Neuronal stem cell (in vitro differentiated cells): Measurements from ENCODE around the gene CAMK1D.

Experiments used
- DNase-seq: peaks from one replicate; pipeline ENCODE4 v3.0.0-alpha.2; 2013; ENCODE audit warnings: low spot score
- H2AFZ ChIP-seq: one replicate; pipeline ENCODE4 v1.6.1; 2013; ENCODE audit warnings: mild to moderate bottlenecking, low read length, inconsistent platforms
- H2AK5ac ChIP-seq: 2 replicates; pipeline ENCODE4 v1.6.1; 2013; ENCODE audit warnings: low read depth, mild to moderate bottlenecking, inconsistent platforms, low read length, moderate library complexity, mixed read lengths
- H2BK120ac ChIP-seq: 2 replicates; pipeline ENCODE4 v1.6.1; 2013; ENCODE audit warnings: low read depth, mild to moderate bottlenecking, inconsistent platforms, low read length, moderate library complexity, mixed read lengths
- H2BK12ac ChIP-seq: one replicate; pipeline ENCODE4 v1.6.1; 2013; ENCODE audit warnings: low read length, inconsistent platforms
- H2BK15ac ChIP-seq: 2 replicates; pipeline ENCODE4 v1.6.1; 2013; ENCODE audit warnings: mild to moderate bottlenecking, low read length, inconsistent platforms, mixed read lengths
- H2BK5ac ChIP-seq: one replicate; pipeline ENCODE4 v1.6.1; 2013; ENCODE audit warnings: inconsistent platforms, mild to moderate bottlenecking, low read length, moderate library complexity
- H3K14ac ChIP-seq: one replicate; pipeline ENCODE4 v1.6.1; 2013; ENCODE audit warnings: low read length, inconsistent platforms
- H3K18ac ChIP-seq: 2 replicates; pipeline ENCODE4 v1.6.1; 2013; ENCODE audit warnings: low read length, inconsistent platforms
- H3K23ac ChIP-seq: 2 replicates; pipeline ENCODE4 v1.6.1; 2013; ENCODE audit warnings: low read depth, mild to moderate bottlenecking, mixed read lengths, low read length, inconsistent platforms; ENCODE audit not compliant: poor library complexity
- H3K27ac ChIP-seq: replicated peaks from 3 replicates; pipeline ENCODE4 v1.5.1; 2013; ENCODE audit warnings: low read length, inconsistent platforms
- H3K27me3 ChIP-seq, 3 experiments: 2 replicates each; pipeline ENCODE4 v1.6.1; 2013; ENCODE audit warnings: low read length in 3 of 3, mild to moderate bottlenecking in 2 of 3, inconsistent platforms in 1 of 3, low read depth in 1 of 3, mixed read lengths in 1 of 3, moderate library complexity in 1 of 3; ENCODE audit not compliant: control insufficient read depth in 3 of 3, insufficient read depth in 3 of 3
- H3K36me3 ChIP-seq, 2 donors: replicated peaks in 1 of 2; 2 replicates each; pipeline ENCODE4 v1.6.1; 2013; ENCODE audit warnings: low read length in 2 of 2; ENCODE audit not compliant: control insufficient read depth in 2 of 2, insufficient read depth in 2 of 2
- H3K4ac ChIP-seq: 2 replicates; pipeline ENCODE4 v1.6.1; 2013; ENCODE audit warnings: inconsistent platforms, mild to moderate bottlenecking, low read length, moderate library complexity
- H3K4me1 ChIP-seq, 2 donors: 1 replicate in 1 of 2; 2 replicates in 1 of 2; pipeline ENCODE4 v1.6.1; 2013; ENCODE audit warnings: low read length in 2 of 2, low read depth in 1 of 2; ENCODE audit not compliant: control insufficient read depth in 2 of 2, insufficient read depth in 1 of 2
- H3K4me2 ChIP-seq: one replicate; pipeline ENCODE4 v1.6.1; 2013; ENCODE audit warnings: mild to moderate bottlenecking, low read length, inconsistent platforms; ENCODE audit not compliant: insufficient read depth, poor library complexity, severe bottlenecking
- H3K4me3 ChIP-seq, 2 donors: 2 replicates each; pipeline ENCODE4 v1.5.1; 2013; ENCODE audit warnings: low read length in 2 of 2, mild to moderate bottlenecking in 2 of 2, inconsistent platforms in 1 of 2, moderate library complexity in 1 of 2
- H3K79me1 ChIP-seq: one replicate; pipeline ENCODE4 v1.6.1; 2013; ENCODE audit warnings: low read depth, mild to moderate bottlenecking, inconsistent platforms, low read length, moderate library complexity
- H3K9ac ChIP-seq: one replicate; pipeline ENCODE4 v1.6.1; 2013; ENCODE audit warnings: mild to moderate bottlenecking, low read depth, low read length, inconsistent platforms; ENCODE audit not compliant: poor library complexity
- H3K9me3 ChIP-seq, 2 donors: replicated peaks in 1 of 2; 2 replicates each; pipeline versions ENCODE3 to v1.6.1; 2013; ENCODE audit warnings: low read length in 2 of 2, mild to moderate bottlenecking in 2 of 2, inconsistent platforms in 1 of 2, low read depth in 1 of 2, mixed read lengths in 1 of 2, moderate library complexity in 1 of 2; ENCODE audit not compliant: control insufficient read depth in 2 of 2, insufficient read depth in 1 of 2
- H4K8ac ChIP-seq: one replicate; pipeline ENCODE4 v1.6.1; 2013; ENCODE audit warnings: low read depth, mild to moderate bottlenecking, inconsistent platforms, low read length, moderate library complexity
- H4K91ac ChIP-seq: one replicate; pipeline ENCODE4 v1.6.1; 2013; ENCODE audit warnings: low read length, low read depth, mild to moderate bottlenecking, inconsistent platforms; ENCODE audit not compliant: poor library complexity
- WGBS, 2 donors: extraction: QIAGEN DNeasy Blood & Tissue Kit; methylation state at CpG; one replicate each; pipeline ENCODE4 v1.1.7; 2013; ENCODE audit warnings: missing lambda C conversion rate in 2 of 2, mixed read lengths in 1 of 2; ENCODE audit not compliant: insufficient read length in 2 of 2, insufficient replicate concordance in 1 of 2; ENCODE audit errors: extremely low coverage in 2 of 2; 5-methylcytosine and 5-hydroxymethylcytosine counted together

The CAMK1D gene

DNA sequence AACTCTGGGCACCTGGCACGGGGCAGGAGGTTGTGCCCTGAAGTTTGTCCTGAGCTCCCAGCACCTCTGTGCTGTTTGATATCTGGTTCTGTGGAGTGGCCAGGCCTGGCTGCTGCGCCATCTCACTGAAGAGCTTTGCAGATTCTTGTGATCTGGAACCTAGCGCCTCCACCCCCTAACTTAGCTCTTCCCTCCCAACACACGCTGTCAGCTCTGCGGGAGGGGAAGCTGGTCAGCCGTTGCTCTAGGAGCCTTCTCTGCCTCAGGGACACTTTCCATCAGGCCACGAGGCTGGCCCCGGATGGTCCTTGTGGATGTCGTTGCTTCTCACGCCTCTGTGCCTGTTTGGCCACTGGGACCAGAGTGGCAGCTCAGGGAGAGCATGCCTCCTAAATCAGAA lies 438.9 kb downstream of the CAMK1D start:
- Histone ChIP-seq H3K18ac (peak overlapping the region; percentile 73), H4K8ac (no peak overlapping the region), H3K4me2 (no peak overlapping the region), H4K91ac (peak overlapping the region; percentile 23), H3K27ac (no peak overlapping the region), H3K23ac (no peak overlapping the region), H2BK12ac (no peak overlapping the region), H2BK120ac (no peak overlapping the region), H2AK5ac (no peak overlapping the region), H3K9ac (no peak overlapping the region), H3K14ac (no peak overlapping the region), H3K9me3 (peaks cover 0 to 7% of the 10 kb centered on the region in 2 donors), H2AFZ (no peak overlapping the region), H2BK5ac (no peak overlapping the region), H2BK15ac (no peak overlapping the region), H3K4me1 (peaks cover 2 to 11% of the 10 kb centered on the region in 2 donors), H3K79me1 (no peaks in the 10 kb centered on the region), H3K4me3 (no peak overlapping the region), H3K4ac (no peak overlapping the region), H3K27me3 (no peaks in the 10 kb centered on the region), H3K36me3 (no peaks in the 10 kb centered on the region)
- no CpG with 5 or more reads among the region's 10 CpGs for WGBS, 2 donors
- no peak for DNase-seq

DNA sequence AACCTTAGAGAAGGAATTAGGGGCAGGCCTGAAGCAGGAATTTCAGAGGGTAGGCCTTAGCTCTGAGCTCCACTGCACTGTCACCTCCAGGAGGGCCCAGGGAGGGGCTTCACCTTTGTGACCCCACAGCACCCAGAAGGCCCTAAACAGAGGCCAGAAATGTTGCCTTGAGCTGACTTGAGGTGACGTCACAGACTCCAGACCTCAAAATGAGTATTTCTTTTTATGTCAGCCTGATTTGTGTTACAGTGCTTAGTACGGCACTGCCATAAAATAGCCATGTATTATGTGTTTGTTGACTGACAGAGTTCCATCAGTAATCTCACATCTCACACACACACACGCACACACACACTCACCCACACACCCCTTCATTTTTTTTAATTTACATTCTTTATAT lies 440.9 kb downstream of the CAMK1D start:
- H3K36me3 ChIP-seq = no peaks in the 10 kb centered on the region
- H2BK5ac ChIP-seq = no peak overlapping the region
- H3K14ac ChIP-seq = no peak overlapping the region
- no peak overlapping the region for H2BK120ac ChIP-seq
- H3K4ac ChIP-seq = no peak overlapping the region
- H2AK5ac ChIP-seq = no peak overlapping the region
- H3K4me2 ChIP-seq = no peak overlapping the region
- no peak overlapping the region for H3K27ac ChIP-seq
- H3K23ac ChIP-seq = no peak overlapping the region
- H3K4me1 ChIP-seq = peaks cover 2 to 5% of the 10 kb centered on the region in 2 donors
- H3K9ac ChIP-seq = no peak overlapping the region
- no peak overlapping the region for H4K91ac ChIP-seq
- no peak overlapping the region for H2AFZ ChIP-seq
- no peak for DNase-seq
- no peak overlapping the region for H3K18ac ChIP-seq
- H4K8ac ChIP-seq = no peak overlapping the region
- H3K79me1 ChIP-seq = no peaks in the 10 kb centered on the region
- WGBS, 2 donors = 100% methylated on average over 1 of the region's 3 CpGs
- no peak overlapping the region for H2BK15ac ChIP-seq
- no peaks in the 10 kb centered on the region for H3K27me3 ChIP-seq
- no peak overlapping the region for H2BK12ac ChIP-seq
- peaks cover 0 to 7% of the 10 kb centered on the region in 2 donors for H3K9me3 ChIP-seq
- H3K4me3 ChIP-seq = no peak overlapping the region

DNA sequence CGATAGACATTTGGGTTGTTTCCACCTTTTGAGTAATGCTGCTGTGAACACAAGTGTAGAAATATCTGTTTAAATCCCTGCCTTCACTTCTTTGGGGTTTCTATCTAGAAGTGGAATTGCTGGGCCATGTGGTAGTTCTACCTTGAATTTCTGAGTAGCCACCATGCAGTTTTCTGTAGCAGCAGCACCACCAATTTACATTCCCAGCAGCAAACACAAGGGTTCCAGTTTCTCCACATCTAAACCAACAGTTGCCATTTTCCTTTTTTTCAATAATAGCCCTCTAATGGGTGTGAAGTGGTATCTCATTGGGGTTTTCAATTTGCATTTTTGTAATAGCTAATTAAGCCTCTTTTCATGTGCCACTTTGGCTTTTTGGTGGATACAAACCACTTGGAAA lies 442.4 kb downstream of the CAMK1D start:
- no peak overlapping the region for H2AK5ac ChIP-seq
- H2BK12ac ChIP-seq = no peak overlapping the region
- no peaks in the 10 kb centered on the region for H3K36me3 ChIP-seq
- no peak overlapping the region for H3K18ac ChIP-seq
- no peak overlapping the region for H3K27ac ChIP-seq
- H2BK5ac ChIP-seq = no peak overlapping the region
- WGBS, 2 donors = no CpG with 5 or more reads among the region's 1 CpG
- H3K79me1 ChIP-seq = no peaks in the 10 kb centered on the region
- no peaks in the 10 kb centered on the region for H3K27me3 ChIP-seq
- no peak overlapping the region for H2AFZ ChIP-seq
- no peak overlapping the region for H3K23ac ChIP-seq
- H4K8ac ChIP-seq = no peak overlapping the region
- H3K9ac ChIP-seq = no peak overlapping the region
- H2BK15ac ChIP-seq = no peak overlapping the region
- DNase-seq = no peak
- H3K4me1 ChIP-seq = peaks cover 4 to 5% of the 10 kb centered on the region in 2 donors
- no peak overlapping the region for H3K4me2 ChIP-seq
- H3K9me3 ChIP-seq = peaks cover 0 to 7% of the 10 kb centered on the region in 2 donors
- no peak overlapping the region for H3K4me3 ChIP-seq
- H3K14ac ChIP-seq = no peak overlapping the region
- H3K4ac ChIP-seq = no peak overlapping the region
- no peak overlapping the region for H2BK120ac ChIP-seq
- no peak overlapping the region for H4K91ac ChIP-seq

- no peak for DNase-seq
- Histone ChIP-seq H3K27me3 (no peaks in the 10 kb centered on the region), H3K4me1 (peaks cover 4 to 8% of the 10 kb centered on the region in 2 donors), H2BK15ac (no peak overlapping the region), H2AK5ac (no peak overlapping the region), H4K91ac (no peak overlapping the region), H3K4ac (no peak overlapping the region), H3K4me3 (no peak overlapping the region), H3K9me3 (peaks cover 0 to 7% of the 10 kb centered on the region in 2 donors), H3K36me3 (no peaks in the 10 kb centered on the region), H3K79me1 (no peaks in the 10 kb centered on the region), H2BK120ac (no peak overlapping the region), H2BK12ac (no peak overlapping the region), H3K4me2 (no peak overlapping the region), H2BK5ac (no peak overlapping the region), H3K9ac (no peak overlapping the region), H3K14ac (no peak overlapping the region), H3K23ac (no peak overlapping the region), H3K18ac (no peak overlapping the region), H3K27ac (no peak overlapping the region), H4K8ac (no peak overlapping the region), H2AFZ (no peak overlapping the region)
- no CpG with 5 or more reads among the region's 7 CpGs for WGBS, 2 donors
Measured at GRCh38 chr10:12792889-12793556, 443.7 kb downstream of the CAMK1D start.
